Vagina (tissue), 2 donors: Measurements from ENCODE around the gene ACYP2. TPM values are rescaled to one million over a fixed set of nuclear protein-coding genes. Genes with fewer than 3 reads are reported as not detected.
"Not testable (repeated sequence)": the region's sequence is repeated elsewhere in the genome, so short reads cannot be mapped to it uniquely, and the experiment has no call there.

Source experiments
- DNase-seq, 2 donors: peaks; one replicate each; pipeline ENCODE4 v3.0.0-alpha.2; 2017; ENCODE audit errors: extremely low spot score in 2 of 2
- H3K27ac ChIP-seq: fragments of 200-600 bp; sonication (generic); one replicate; pipeline ENCODE4 v1.5.1; 2019
- H3K27me3 ChIP-seq: fragments of 200-600 bp; sonication (generic); one replicate; pipeline ENCODE4 v1.5.1; 2019
- H3K36me3 ChIP-seq, 2 donors: fragments of 200-600 bp; sonication (generic); one replicate each; pipeline ENCODE4 v1.5.1; 2017 to 2019
- H3K4me1 ChIP-seq: fragments of 200-600 bp; sonication (generic); one replicate; pipeline ENCODE4 v1.5.1; 2019
- H3K4me3 ChIP-seq, 2 donors: fragments of 200-600 bp; sonication (generic); 1 replicate in 1 of 2; 2 replicates in 1 of 2; pipeline ENCODE4 v1.5.1; 2016 to 2019
- H3K9me3 ChIP-seq: fragments of 200-600 bp; sonication (generic); one replicate; pipeline ENCODE4 v1.5.1; 2019
- POLR2A ChIP-seq, 2 donors: fragments of 450-650 bp; IDR thresholded peaks; one replicate each; pipeline ENCODE4 v1.6.1; 2017; ENCODE audit warnings: antibody characterized with exemption in 2 of 2, mild to moderate bottlenecking in 2 of 2, moderate library complexity in 2 of 2
- POLR2AphosphoS5 ChIP-seq, 2 donors: sonication (generic); formaldehyde crosslinking; IDR thresholded peaks; one replicate each; pipeline ENCODE4 v1.9.0; 2017; ENCODE audit warnings: antibody characterized with exemption in 2 of 2, mild to moderate bottlenecking in 2 of 2, low read depth in 1 of 2; ENCODE audit not compliant: insufficient read depth in 1 of 2
- intact Hi-C: fragments of 100-400 bp; cut with DNase I; formaldehyde crosslinking; loops from one replicate; pipeline ENCODE4 v1.15.1; 2023
- total RNA-seq: library from RNA; depleted of rRNA; stranded (reverse); fragments of >200 nt; gene quantifications from one replicate; pipeline ENCODE4 v1.2.3, GENCODE V29; 2016
- TF ChIP-seq, protein P1 (sequence below), 3 experiments: fragments of 450-650 bp in 2 of 3; fragments of 200-600 bp in 1 of 3; sonication (generic) in 1 of 3; IDR thresholded peaks; one replicate each; pipeline ENCODE4 v1.5.1; 2017 to 2019; ENCODE audit warnings: antibody characterized with exemption in 3 of 3, mild to moderate bottlenecking in 2 of 3, moderate library complexity in 2 of 3

Gene ACYP2
- total RNA-seq, 1 donor from 2014 or later, result 10.8 TPM

DNA sequence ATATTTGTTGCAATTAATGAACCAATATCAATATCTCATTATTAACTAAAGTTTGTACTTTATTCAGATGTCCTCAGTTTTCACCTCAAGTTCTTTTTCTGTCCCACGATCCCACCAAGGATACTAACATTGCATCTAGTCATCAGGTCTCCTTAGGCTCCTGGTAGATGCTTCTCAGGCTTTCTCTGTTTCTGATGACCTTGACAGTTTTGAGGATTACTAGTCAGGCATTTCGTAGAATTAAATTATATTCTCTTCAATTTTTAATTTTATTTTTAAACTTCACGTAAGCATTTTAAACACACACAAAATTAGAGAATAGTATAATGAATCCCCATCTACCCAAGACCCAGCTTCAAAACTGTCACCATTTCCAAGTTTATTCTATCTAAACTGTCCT, 5.6 kb upstream of the ACYP2 start:
- H3K4me3 ChIP-seq, result no peak overlapping the region
- peaks cover 5% of the 10 kb centered on the region for H3K4me1 ChIP-seq
- intact Hi-C loops, result no loop called here
- H3K36me3 ChIP-seq, result no peaks in the 10 kb centered on the region
- no peak for DNase-seq
- no peaks in the 10 kb centered on the region for H3K27me3 ChIP-seq
- no peaks in the 10 kb centered on the region for H3K9me3 ChIP-seq
- no peak for TF ChIP-seq POLR2AphosphoS5 (IDR thresholded peaks at IDR 0.05; ENCODE audit: insufficient read depth in 1 of 2, low read depth in 1 of 2)
- TF ChIP-seq, protein P1, sequence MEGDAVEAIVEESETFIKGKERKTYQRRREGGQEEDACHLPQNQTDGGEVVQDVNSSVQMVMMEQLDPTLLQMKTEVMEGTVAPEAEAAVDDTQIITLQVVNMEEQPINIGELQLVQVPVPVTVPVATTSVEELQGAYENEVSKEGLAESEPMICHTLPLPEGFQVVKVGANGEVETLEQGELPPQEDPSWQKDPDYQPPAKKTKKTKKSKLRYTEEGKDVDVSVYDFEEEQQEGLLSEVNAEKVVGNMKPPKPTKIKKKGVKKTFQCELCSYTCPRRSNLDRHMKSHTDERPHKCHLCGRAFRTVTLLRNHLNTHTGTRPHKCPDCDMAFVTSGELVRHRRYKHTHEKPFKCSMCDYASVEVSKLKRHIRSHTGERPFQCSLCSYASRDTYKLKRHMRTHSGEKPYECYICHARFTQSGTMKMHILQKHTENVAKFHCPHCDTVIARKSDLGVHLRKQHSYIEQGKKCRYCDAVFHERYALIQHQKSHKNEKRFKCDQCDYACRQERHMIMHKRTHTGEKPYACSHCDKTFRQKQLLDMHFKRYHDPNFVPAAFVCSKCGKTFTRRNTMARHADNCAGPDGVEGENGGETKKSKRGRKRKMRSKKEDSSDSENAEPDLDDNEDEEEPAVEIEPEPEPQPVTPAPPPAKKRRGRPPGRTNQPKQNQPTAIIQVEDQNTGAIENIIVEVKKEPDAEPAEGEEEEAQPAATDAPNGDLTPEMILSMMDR (IDR thresholded peaks at IDR 0.05), result no peak
- no peak overlapping the region for H3K27ac ChIP-seq

DNA sequence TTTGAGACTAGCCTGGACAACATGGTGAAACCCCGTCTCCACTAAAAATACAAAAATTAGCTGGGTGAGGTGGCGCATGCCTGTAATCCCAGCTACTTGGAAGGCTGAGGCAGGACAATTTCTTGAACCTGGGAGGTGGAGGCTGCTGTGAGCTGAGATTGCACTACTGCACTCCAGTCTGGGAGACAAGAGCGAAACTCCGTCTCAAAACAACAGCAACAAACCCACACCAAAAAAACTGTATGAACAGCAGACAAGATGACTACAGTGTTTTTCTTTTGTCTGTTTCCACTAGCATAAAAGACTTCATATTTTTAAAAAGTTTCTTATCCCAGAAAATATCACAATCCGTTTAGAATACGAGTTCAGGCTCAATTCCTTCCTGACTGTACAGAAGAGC, 936 bp upstream of the ACYP2 start:
- peak overlapping the region; percentile 98 for H3K27ac ChIP-seq
- intact Hi-C loops, H3K4me1 ChIP-seq, H3K4me3 ChIP-seq, H3K36me3 ChIP-seq, H3K27me3 ChIP-seq, H3K9me3 ChIP-seq, DNase-seq: not testable (repeated sequence)

DNA sequence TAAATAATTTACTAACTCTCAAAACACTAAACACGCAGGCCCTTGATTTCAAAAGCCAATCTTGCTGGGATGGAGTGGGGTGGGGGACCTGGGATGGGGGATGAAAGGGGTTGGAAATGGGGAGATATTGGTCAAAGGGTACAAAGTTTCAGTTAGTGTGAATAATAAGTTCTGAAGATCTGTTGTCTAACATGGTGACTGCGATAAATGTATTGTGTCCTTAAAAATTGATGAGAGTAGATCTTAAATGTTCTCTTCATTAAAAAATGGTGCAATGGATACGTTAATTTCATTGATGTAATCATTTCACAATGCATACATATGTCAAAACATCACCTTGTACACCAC, 505 bp upstream of the ACYP2 start:
- Histone ChIP-seq H3K27ac (peak overlapping the region; percentile 98), H3K4me3 (peak overlapping the region; percentile 64 to 91), H3K9me3 (no peaks in the 10 kb centered on the region), H3K27me3 (no peaks in the 10 kb centered on the region), H3K36me3 (no peaks in the 10 kb centered on the region), H3K4me1 (peaks cover 8% of the 10 kb centered on the region)
- no peak for DNase-seq
- TF ChIP-seq, protein P1 (IDR thresholded peaks at IDR 0.05), result no peak
- TF ChIP-seq POLR2A (IDR thresholded peaks at IDR 0.05), result no peak
- TF ChIP-seq POLR2AphosphoS5 (IDR thresholded peaks at IDR 0.05; ENCODE audit: insufficient read depth in 1 of 2, low read depth in 1 of 2), result no peak
- intact Hi-C loops, result no loop called here

GRCh38 chr2:54116598-54116997, 1.2 kb downstream of the ACYP2 start:
- H3K4me3 ChIP-seq, H3K4me1 ChIP-seq, H3K27ac ChIP-seq, intact Hi-C loops, DNase-seq, H3K36me3 ChIP-seq, H3K27me3 ChIP-seq, H3K9me3 ChIP-seq: not testable (repeated sequence)

DNA sequence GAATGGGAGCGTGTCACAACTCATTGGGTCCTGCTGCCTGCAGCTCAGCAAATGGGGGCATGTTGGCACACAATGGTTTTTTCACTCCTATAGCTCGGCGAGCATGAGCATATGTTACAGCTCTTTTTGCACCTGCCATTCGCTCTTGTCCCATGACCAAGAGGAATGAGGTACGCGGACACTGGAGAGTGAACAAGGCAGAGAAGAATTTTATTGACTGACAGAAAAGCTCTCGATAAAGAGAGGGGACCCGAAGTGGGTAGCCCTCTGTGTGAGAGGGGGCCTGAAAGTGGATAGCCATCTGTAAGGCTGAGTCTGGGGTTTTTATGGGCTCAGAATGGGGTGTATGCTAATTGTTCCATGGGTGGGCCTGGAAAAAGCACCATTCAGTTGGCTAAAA, 5.5 kb downstream of the ACYP2 start:
- Histone ChIP-seq H3K36me3 (no peaks in the 10 kb centered on the region), H3K27me3 (no peaks in the 10 kb centered on the region), H3K9me3 (no peaks in the 10 kb centered on the region), H3K4me1 (peaks cover 4% of the 10 kb centered on the region), H3K4me3 (no peak overlapping the region), H3K27ac (no peak overlapping the region)
- intact Hi-C loops, result no loop called here
- DNase-seq, result no peak
- TF ChIP-seq, protein P1 (IDR thresholded peaks at IDR 0.05), result no peak
- TF ChIP-seq POLR2A (IDR thresholded peaks at IDR 0.05) (no peak), POLR2AphosphoS5 (IDR thresholded peaks at IDR 0.05; ENCODE audit: insufficient read depth in 1 of 2, low read depth in 1 of 2) (no peak)

DNA sequence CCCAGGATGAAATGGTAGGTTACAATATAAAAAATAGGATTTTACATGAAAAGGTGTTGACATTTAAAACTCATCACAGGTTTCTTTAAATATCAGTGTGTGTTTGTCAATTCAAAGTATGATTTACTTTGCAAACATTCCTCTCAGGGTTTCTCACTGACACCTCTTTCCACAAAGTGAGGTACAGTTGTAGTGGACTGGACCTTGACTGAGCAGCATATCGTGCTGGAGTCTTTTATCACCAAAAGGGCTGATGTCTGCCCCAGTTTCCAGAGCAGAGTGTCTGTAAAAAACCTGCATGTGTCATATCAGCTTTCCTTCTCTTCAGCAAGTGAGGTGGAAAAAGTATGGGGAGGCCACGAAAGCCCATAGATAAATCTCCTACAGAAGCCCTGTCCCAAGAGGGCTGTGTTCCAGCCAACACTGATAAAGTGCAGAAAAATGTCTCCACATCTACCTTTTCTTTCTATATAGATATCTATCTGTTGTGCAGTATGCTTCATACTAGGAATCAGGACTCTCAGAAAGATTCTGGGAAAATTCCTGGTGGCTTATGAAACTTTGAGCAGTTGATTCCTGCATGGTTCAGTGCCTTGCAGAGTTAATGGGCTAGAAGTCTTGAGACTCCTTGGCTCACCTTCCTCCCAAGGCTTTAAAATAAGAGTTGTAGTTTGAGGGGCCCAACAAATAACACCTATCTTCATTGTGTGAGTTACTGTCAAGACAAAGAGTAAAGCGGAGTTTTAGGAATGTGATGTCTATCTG, 6.9 kb downstream of the ACYP2 start:
- no peaks in the 10 kb centered on the region for H3K36me3 ChIP-seq
- H3K9me3 ChIP-seq, result no peaks in the 10 kb centered on the region
- no peak overlapping the region for H3K27ac ChIP-seq
- no peaks in the 10 kb centered on the region for H3K27me3 ChIP-seq
- H3K4me3 ChIP-seq, result no peak overlapping the region
- no peak for DNase-seq
- intact Hi-C loops, result no loop called here
- H3K4me1 ChIP-seq, result peaks cover 4% of the 10 kb centered on the region
- TF ChIP-seq POLR2A (IDR thresholded peaks at IDR 0.05) (no peak), POLR2AphosphoS5 (IDR thresholded peaks at IDR 0.05; ENCODE audit: insufficient read depth in 1 of 2, low read depth in 1 of 2) (no peak)
- TF ChIP-seq, protein P1 (IDR thresholded peaks at IDR 0.05), result no peak
